ENCODE results near the gene GAL. TPM values are rescaled to one million over a fixed set of nuclear protein-coding genes. Genes with fewer than 3 reads are reported as not detected.

Gene GAL
- total RNA-seq, 2 donors from 2014 or later = not detected

DNA sequence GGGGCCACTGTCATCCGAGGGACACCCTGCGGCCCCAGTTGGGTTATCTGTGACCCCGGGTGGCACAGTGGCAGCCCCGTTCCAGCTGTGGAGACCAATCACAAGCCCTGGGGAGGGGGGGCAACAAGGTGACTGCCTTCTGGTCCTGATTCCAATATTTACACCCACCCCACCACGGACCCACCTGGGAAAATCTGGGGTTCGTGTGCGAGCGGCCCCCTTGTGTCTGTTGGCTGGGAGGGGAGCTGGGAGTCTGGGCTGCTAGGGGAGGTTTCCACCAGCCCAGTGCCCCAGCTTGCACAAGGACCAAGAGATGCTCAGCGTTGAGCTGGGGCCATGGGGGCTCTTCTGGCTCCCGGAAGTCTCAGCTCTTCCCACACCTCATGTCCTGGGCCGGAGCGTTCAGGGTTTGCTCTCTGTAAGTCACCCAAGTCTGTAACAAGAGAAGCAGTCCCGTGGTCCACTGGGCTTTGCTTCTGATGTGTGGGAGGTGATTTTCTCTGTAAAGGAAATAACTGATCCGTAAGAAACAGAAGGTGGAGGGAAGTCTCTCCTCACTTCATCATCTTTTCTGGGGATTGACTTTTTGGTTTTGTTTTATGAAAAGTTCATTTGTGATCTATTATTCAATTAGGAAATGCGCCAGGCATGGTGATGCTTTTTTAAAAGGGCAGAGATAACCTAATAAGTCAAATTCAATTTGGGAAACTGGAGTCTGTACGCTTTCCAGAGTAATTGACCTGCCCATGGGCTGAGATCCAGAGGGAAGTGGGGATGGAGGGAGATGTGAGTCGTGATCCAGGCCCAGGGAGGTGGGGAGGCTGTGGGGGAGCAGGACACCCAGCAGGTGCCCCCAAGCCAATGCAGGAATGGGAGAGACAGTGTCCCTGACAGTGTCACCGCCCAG, 22.4 kb upstream of the GAL start:
- H3K9me3 ChIP-seq = no peaks in the 10 kb centered on the region
- H3K36me3 ChIP-seq = no peaks in the 10 kb centered on the region
- no peak overlapping the region for H3K4me3 ChIP-seq
- peaks cover 0 to 7% of the 10 kb centered on the region in 2 donors for H3K4me1 ChIP-seq
- H3K27ac ChIP-seq = no peak overlapping the region
- DNase-seq (ENCODE audit: low spot score) = no peak
- no peaks in the 10 kb centered on the region for H3K27me3 ChIP-seq
- TF ChIP-seq, protein P1, sequence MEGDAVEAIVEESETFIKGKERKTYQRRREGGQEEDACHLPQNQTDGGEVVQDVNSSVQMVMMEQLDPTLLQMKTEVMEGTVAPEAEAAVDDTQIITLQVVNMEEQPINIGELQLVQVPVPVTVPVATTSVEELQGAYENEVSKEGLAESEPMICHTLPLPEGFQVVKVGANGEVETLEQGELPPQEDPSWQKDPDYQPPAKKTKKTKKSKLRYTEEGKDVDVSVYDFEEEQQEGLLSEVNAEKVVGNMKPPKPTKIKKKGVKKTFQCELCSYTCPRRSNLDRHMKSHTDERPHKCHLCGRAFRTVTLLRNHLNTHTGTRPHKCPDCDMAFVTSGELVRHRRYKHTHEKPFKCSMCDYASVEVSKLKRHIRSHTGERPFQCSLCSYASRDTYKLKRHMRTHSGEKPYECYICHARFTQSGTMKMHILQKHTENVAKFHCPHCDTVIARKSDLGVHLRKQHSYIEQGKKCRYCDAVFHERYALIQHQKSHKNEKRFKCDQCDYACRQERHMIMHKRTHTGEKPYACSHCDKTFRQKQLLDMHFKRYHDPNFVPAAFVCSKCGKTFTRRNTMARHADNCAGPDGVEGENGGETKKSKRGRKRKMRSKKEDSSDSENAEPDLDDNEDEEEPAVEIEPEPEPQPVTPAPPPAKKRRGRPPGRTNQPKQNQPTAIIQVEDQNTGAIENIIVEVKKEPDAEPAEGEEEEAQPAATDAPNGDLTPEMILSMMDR (IDR thresholded peaks at IDR 0.05) = no peak

DNA sequence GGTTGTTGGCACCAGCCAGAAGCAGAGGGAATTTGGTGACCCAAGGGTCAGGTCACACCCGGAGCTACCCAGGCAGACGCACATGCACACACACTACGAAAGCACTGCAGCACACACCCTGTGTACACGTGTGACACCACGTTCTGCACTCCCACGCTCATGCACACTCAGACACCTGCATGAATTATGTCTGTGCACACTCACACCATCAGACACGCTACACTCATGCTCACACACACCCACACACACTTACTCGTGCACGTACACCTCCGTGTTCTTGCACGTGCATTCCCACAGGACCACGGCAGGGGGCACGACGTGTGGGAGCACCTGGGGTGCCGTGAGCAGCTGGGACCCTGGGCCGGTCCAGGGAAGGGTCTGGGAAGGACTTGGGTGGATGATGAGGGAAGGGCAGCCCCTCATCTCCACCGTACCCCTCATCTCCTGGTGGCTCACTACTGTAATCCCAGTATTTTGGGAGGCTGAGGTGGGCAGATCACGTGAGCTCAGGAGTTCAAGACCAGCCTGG, 20.8 kb upstream of the GAL start:
- no peak for DNase-seq (ENCODE audit: low spot score)
- Histone ChIP-seq H3K36me3 (no peaks in the 10 kb centered on the region), H3K4me1 (peaks cover 0 to 7% of the 10 kb centered on the region in 2 donors), H3K27me3 (no peaks in the 10 kb centered on the region), H3K27ac (no peak overlapping the region), H3K9me3 (no peaks in the 10 kb centered on the region), H3K4me3 (no peak overlapping the region)
- TF ChIP-seq, protein P1 (IDR thresholded peaks at IDR 0.05) = no peak

DNA sequence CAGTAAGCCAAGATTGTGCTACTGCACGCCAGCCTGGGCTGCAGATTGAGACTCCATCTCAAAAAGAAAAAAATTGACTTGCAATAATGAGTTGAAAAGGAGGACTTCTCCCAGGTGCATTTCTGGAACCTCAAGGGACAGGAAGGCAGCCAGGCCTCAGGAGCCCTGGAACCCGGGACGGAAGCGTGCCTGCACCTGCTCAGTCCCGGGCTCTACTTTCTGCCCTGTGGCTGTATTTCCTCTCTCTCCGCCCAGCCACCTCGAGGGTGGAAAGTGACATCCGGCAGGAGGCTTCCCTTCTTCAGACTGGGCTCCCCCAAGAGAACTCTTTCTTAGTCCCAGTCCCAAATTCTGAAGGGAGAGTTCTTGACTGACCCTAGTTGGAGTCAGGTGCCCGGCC, 20.2 kb upstream of the GAL start:
- TF ChIP-seq, protein P1 (IDR thresholded peaks at IDR 0.05) = no peak
- no peak overlapping the region for H3K27ac ChIP-seq
- H3K9me3 ChIP-seq = no peaks in the 10 kb centered on the region
- H3K4me1 ChIP-seq = peaks cover 0 to 6% of the 10 kb centered on the region in 2 donors
- no peak overlapping the region for H3K4me3 ChIP-seq
- no peaks in the 10 kb centered on the region for H3K27me3 ChIP-seq
- no peaks in the 10 kb centered on the region for H3K36me3 ChIP-seq
- DNase-seq (ENCODE audit: low spot score) = no peak

DNA sequence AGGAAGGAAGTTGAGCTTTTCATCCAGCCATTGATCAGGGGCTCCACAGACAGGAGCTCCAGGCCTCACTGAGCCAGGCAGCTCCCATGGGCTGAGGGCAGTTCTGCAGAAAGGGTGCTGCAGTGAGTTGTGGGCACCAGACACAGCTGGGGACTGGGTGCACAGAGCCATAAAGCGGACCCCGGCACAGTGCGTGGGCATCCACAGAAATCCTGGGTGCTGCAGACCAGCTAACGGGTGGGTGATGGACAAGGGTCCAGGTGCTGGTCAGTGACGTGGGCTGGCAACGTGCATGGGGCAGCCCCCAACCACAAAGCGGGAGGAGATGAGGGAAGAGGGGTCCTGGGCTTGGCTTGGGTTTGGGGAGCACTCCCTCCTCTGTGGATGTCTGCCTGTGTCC, 19.4 kb upstream of the GAL start:
- Histone ChIP-seq H3K4me3 (no peak overlapping the region), H3K36me3 (no peaks in the 10 kb centered on the region), H3K9me3 (no peaks in the 10 kb centered on the region), H3K27ac (no peak overlapping the region), H3K4me1 (no peaks in the 10 kb centered on the region), H3K27me3 (no peaks in the 10 kb centered on the region)
- DNase-seq (ENCODE audit: low spot score) = no peak
- TF ChIP-seq, protein P1 (IDR thresholded peaks at IDR 0.05) = no peak

DNA sequence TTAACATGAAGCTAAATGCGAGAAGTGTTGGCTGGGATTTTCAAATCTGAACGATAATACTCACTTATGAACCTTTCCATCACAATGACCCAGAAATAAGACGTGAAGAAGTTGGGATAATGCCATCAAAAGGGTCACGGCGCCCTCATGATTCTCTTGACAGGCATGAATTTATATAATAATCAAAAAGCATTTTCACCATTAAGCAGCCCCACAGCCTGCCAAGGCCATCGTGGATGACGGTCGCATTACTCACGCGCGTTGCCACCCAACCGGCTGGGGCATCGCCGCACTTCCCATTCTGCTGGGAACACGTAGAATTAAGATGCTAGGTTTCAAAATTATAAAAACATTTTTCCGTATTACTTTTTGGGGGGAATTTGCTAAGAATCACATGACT, 18.9 kb upstream of the GAL start:
- Histone ChIP-seq H3K36me3 (no peaks in the 10 kb centered on the region), H3K9me3 (no peaks in the 10 kb centered on the region), H3K27me3 (no peaks in the 10 kb centered on the region), H3K27ac (no peak overlapping the region), H3K4me3 (no peak overlapping the region), H3K4me1 (no peaks in the 10 kb centered on the region)
- DNase-seq (ENCODE audit: low spot score) = no peak
- TF ChIP-seq, protein P1 (IDR thresholded peaks at IDR 0.05) = no peak

Data from right atrium auricular region (tissue), 2 donors.